Liver (tissue), 9 donors: Measurements from ENCODE around the gene CAMK1D. TPM values are rescaled to one million over a fixed set of nuclear protein-coding genes. Genes with fewer than 3 reads are reported as not detected.

ENCODE experiments used
- DNase-seq: peaks from one replicate; pipeline ENCODE4 v3.0.0-alpha.2; 2017; ENCODE audit warnings: low spot score
- H3K27ac ChIP-seq, 2 donors: one replicate each; pipeline ENCODE4 v1.7.0; 2013; ENCODE audit warnings: inconsistent platforms in 2 of 2, low read length in 2 of 2, control low read depth in 1 of 2, low read depth in 1 of 2, mild to moderate bottlenecking in 1 of 2
- H3K27me3 ChIP-seq, 4 donors: one replicate each; pipeline versions ENCODE4 v1.6.1 to v1.7.0; 2013; ENCODE audit warnings: low read length in 3 of 4, inconsistent platforms in 1 of 4, mild to moderate bottlenecking in 1 of 4, moderate library complexity in 1 of 4; ENCODE audit not compliant: control insufficient read depth in 4 of 4, insufficient read depth in 4 of 4
- H3K36me3 ChIP-seq, 4 donors: one replicate each; pipeline versions ENCODE4 v1.6.1 to v1.7.0; 2013; ENCODE audit warnings: low read length in 3 of 4, mild to moderate bottlenecking in 3 of 4, low read depth in 1 of 4, moderate library complexity in 1 of 4; ENCODE audit not compliant: control insufficient read depth in 4 of 4, insufficient read depth in 3 of 4
- H3K4me1 ChIP-seq, 4 donors: one replicate each; pipeline versions ENCODE4 v1.6.1 to v1.7.0; 2013; ENCODE audit warnings: low read length in 3 of 4, mild to moderate bottlenecking in 3 of 4, moderate library complexity in 1 of 4; ENCODE audit not compliant: control insufficient read depth in 4 of 4, insufficient read depth in 4 of 4
- H3K4me3 ChIP-seq, 3 donors: one replicate each; pipeline versions ENCODE4 v1.6.1 to v1.7.0; 2013; ENCODE audit warnings: low read length in 3 of 3, control low read depth in 1 of 3, low read depth in 1 of 3, mild to moderate bottlenecking in 1 of 3
- H3K9ac ChIP-seq, 2 donors: one replicate each; pipeline ENCODE4 v1.7.0; 2013; ENCODE audit warnings: low read length in 2 of 2, mild to moderate bottlenecking in 2 of 2, moderate library complexity in 2 of 2, control low read depth in 1 of 2, low read depth in 1 of 2
- H3K9me3 ChIP-seq, 4 donors: one replicate each; pipeline versions ENCODE4 v1.6.1 to v1.7.0; 2013; ENCODE audit warnings: low read length in 3 of 4; ENCODE audit not compliant: control insufficient read depth in 4 of 4
- EGR1 ChIP-seq, 2 donors: IDR thresholded peaks; 2 replicates each; pipeline ENCODE4 v1.6.1; 2016 to 2018; ENCODE audit warnings: antibody characterized with exemption in 2 of 2, low read depth in 2 of 2
- FOXA1 ChIP-seq: IDR thresholded peaks from 2 replicates; pipeline ENCODE4 v1.6.1; 2016; ENCODE audit warnings: antibody characterized with exemption
- FOXA2 ChIP-seq: IDR thresholded peaks from 2 replicates; pipeline ENCODE4 v1.6.1; 2016; ENCODE audit warnings: antibody characterized with exemption
- GABPA ChIP-seq, 2 donors: IDR thresholded peaks in 1 of 2; conservative IDR thresholded peaks in 1 of 2; 2 replicates each; pipeline ENCODE4 v1.6.1; 2016; ENCODE audit warnings: antibody characterized with exemption in 2 of 2, mild to moderate bottlenecking in 1 of 2, moderate library complexity in 1 of 2
- HNF4A ChIP-seq, 2 donors: conservative IDR thresholded peaks; 2 replicates each; pipeline ENCODE4 v1.6.1; 2016; ENCODE audit warnings: antibody characterized with exemption in 2 of 2, mild to moderate bottlenecking in 2 of 2
- HNF4G ChIP-seq: IDR thresholded peaks from 2 replicates; pipeline ENCODE4 v1.6.1; 2016; ENCODE audit warnings: antibody characterized with exemption
- JUND ChIP-seq, 2 donors: IDR thresholded peaks; 2 replicates each; pipeline ENCODE4 v1.6.1; 2016; ENCODE audit warnings: antibody characterized with exemption in 2 of 2
- NR2F2 ChIP-seq: IDR thresholded peaks from 2 replicates; pipeline ENCODE4 v1.6.1; 2016; ENCODE audit warnings: antibody characterized with exemption
- RAD21 ChIP-seq, 2 donors: IDR thresholded peaks; 2 replicates each; pipeline ENCODE4 v1.6.1; 2016; ENCODE audit warnings: antibody characterized with exemption in 2 of 2, mild to moderate bottlenecking in 2 of 2
- RXRA ChIP-seq, 2 donors: IDR thresholded peaks; 2 replicates each; pipeline ENCODE4 v1.6.1; 2017 to 2018; ENCODE audit warnings: antibody characterized with exemption in 2 of 2, mild to moderate bottlenecking in 1 of 2
- SP1 ChIP-seq: IDR thresholded peaks from 2 replicates; pipeline ENCODE4 v1.6.1; 2018; ENCODE audit warnings: antibody characterized with exemption, mild to moderate bottlenecking
- TAF1 ChIP-seq: conservative IDR thresholded peaks from 2 replicates; pipeline ENCODE4 v1.6.1; 2016; ENCODE audit warnings: antibody characterized with exemption, mild to moderate bottlenecking
- YY1 ChIP-seq: IDR thresholded peaks from 2 replicates; pipeline ENCODE4 v1.6.1; 2016; ENCODE audit warnings: antibody characterized with exemption, mild to moderate bottlenecking
- WGBS: extraction: QIAGEN DNeasy Blood & Tissue Kit; methylation state at CpG from one replicate; pipeline ENCODE4 v1.1.7; 2013; 5-methylcytosine and 5-hydroxymethylcytosine counted together
- polyA plus RNA-seq, 2 donors: library from polyadenylated mRNA; stranded (reverse) in 1 of 2; unstranded in 1 of 2; fragments of 200-250 nt in 1 of 2; fragments of >200 nt in 1 of 2; fragmentation: Nextera tagmentation in 1 of 2; extraction: Ambion mirVana in 1 of 2; gene quantifications; one replicate each; pipeline versions ENCODE4 v1.2.1 to v1.2.3, GENCODE V29; 2013 to 2015
- total RNA-seq, 2 donors: library from RNA; depleted of rRNA; stranded (reverse); fragments of >200 nt; gene quantifications; one replicate each; pipeline ENCODE4 v1.2.3, GENCODE V29; 2014
- TF ChIP-seq, protein P1 (sequence below): fragments of 150-350 bp; IDR thresholded peaks from 2 replicates; pipeline ENCODE4 v1.5.1; 2017; ENCODE audit warnings: improper control_type of control experiment, low read depth, low read length; ENCODE audit not compliant: missing input control
- TF ChIP-seq, protein P2 (sequence below): IDR thresholded peaks from 2 replicates; pipeline ENCODE4 v1.6.1; 2016; ENCODE audit warnings: antibody characterized with exemption
- TF ChIP-seq, protein P3 (sequence below): IDR thresholded peaks from 2 replicates; pipeline ENCODE4 v1.6.1; 2016; ENCODE audit warnings: antibody characterized with exemption
- TF ChIP-seq, protein P4 (sequence below): IDR thresholded peaks from 2 replicates; pipeline ENCODE4 v1.6.1; 2016; ENCODE audit warnings: antibody characterized with exemption
- TF ChIP-seq, protein P5 (sequence below): IDR thresholded peaks from 2 replicates; pipeline ENCODE4 v1.6.1; 2016; ENCODE audit warnings: antibody characterized with exemption, mild to moderate bottlenecking
- donor health status: healthy.
- donor health status: healthy.
- donor health status: healthy.
- donor health status: healthy.
- donor health status: healthy.

CAMK1D gene
- total and polyA plus RNA-seq, 4 donors, result 2.7 to 10.1 (median 4.2) TPM

DNA sequence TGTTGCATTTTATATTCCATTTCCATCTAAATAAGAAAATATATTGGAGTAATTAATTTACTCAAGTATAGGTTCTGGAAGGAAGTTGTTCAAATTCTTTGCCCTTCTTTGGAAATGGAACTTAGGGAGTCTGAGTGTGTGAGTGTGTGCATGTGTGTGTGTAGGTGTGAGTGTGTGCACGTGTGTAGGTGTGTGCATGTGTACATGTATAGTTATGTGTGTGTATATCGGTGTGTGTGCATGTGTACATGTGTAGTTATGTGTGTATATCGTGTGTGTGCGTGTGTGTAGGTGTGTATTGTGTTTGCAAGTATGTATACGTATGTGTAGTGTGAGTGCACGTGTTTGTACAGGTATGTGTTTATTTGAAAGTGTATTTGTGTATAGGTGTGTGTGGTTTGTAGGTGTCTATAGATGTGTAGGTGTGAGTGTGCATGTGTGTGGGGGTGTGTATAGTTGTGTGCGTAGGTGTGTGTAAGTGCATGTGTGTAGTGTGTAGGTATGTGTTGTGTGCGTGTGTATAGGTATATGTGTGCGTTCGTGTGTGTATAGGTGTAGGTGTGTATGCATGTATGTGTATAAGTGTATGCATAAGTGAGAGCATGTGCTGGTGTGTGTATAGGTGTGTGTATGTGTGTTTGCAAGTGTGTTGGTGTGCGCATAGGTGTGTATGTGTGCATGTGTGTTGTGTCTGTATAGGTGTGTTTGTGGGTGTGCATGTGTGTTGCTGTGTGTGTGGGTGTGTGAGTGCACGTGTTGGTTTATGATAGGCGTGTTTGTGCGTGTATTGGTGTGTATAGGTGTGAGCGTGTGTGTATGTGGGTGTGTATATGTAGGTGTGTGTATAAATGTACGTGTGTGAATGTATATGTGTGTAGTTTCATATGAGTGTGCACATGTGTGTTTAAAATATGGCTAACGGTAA lies 266.2 kb downstream of the CAMK1D start:
- no peak overlapping the region for H3K9ac ChIP-seq
- no peaks in the 10 kb centered on the region for H3K27me3 ChIP-seq
- H3K4me3 ChIP-seq, result no peak overlapping the region
- no peak overlapping the region for H3K27ac ChIP-seq
- DNase-seq, result no peak
- H3K36me3 ChIP-seq, result no peaks in the 10 kb centered on the region
- H3K9me3 ChIP-seq, result no peaks in the 10 kb centered on the region
- H3K4me1 ChIP-seq, result peaks cover 0 to 8% (median 5%) of the 10 kb centered on the region in 4 donors
- TF ChIP-seq HNF4A (conservative IDR thresholded peaks at IDR 0.05) (no peak), YY1 (no peak)
- WGBS, result 97% methylated on average over 17 of the region's 17 CpGs

DNA sequence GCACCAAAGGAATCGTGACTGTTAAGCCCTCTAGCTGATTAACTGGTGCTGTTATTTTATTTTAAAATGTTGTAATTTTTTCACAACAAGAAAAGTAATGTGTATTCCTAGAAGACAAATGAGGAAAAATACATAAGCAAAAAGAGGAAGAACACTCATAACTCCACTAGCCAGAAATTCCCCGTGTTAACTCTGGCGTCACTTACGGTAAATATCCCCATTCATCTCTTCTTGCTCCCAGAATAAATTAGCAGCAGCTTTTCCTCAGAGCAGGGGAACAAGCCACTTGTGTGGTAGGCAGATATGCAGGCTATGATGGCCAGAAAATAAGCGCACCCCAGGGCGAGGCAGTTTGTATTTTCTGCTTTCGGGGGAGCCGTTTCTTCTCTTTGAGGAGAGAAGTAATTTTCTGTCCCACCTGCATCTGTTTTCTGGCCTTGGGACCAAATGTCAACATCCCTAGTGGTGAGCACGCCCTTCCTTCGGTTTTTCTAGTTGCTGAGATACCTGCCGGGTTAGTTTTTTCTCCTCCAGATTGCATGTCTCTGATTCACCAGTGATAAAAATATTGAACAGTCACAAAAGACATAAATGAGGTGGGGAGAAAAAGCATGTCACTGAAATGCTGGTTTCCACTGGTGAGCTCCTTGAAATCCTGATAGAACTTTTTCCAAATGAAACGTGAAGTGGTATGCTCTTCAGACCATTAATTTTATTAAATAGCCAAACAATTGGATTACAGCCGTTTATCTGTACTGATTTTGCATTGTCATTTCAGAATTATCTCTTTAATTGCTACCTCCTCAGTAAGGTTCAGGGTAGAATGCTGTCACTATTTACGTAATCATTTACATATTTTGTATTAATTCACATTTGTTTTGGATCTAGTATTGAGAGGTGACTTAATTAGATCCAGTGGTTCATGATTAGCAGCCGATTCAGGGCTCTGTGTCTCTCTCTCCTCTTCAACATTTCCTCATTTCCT lies 268.1 kb downstream of the CAMK1D start:
- no peaks in the 10 kb centered on the region for H3K27me3 ChIP-seq
- no peak for TF ChIP-seq SP1
- no peak for TF ChIP-seq FOXA1
- no peak for TF ChIP-seq YY1
- no peak for TF ChIP-seq TAF1
- no peak for TF ChIP-seq FOXA2
- no peak for TF ChIP-seq HNF4G
- TF ChIP-seq, protein P1, sequence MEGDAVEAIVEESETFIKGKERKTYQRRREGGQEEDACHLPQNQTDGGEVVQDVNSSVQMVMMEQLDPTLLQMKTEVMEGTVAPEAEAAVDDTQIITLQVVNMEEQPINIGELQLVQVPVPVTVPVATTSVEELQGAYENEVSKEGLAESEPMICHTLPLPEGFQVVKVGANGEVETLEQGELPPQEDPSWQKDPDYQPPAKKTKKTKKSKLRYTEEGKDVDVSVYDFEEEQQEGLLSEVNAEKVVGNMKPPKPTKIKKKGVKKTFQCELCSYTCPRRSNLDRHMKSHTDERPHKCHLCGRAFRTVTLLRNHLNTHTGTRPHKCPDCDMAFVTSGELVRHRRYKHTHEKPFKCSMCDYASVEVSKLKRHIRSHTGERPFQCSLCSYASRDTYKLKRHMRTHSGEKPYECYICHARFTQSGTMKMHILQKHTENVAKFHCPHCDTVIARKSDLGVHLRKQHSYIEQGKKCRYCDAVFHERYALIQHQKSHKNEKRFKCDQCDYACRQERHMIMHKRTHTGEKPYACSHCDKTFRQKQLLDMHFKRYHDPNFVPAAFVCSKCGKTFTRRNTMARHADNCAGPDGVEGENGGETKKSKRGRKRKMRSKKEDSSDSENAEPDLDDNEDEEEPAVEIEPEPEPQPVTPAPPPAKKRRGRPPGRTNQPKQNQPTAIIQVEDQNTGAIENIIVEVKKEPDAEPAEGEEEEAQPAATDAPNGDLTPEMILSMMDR, result no peak
- TF ChIP-seq GABPA (IDR thresholded peaks at IDR 0.05 in 1 of 2, conservative IDR thresholded peaks at IDR 0.05 in 1 of 2), result no peak
- TF ChIP-seq, protein P2, sequence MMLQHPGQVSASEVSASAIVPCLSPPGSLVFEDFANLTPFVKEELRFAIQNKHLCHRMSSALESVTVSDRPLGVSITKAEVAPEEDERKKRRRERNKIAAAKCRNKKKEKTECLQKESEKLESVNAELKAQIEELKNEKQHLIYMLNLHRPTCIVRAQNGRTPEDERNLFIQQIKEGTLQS, result no peak
- TF ChIP-seq, protein P3, sequence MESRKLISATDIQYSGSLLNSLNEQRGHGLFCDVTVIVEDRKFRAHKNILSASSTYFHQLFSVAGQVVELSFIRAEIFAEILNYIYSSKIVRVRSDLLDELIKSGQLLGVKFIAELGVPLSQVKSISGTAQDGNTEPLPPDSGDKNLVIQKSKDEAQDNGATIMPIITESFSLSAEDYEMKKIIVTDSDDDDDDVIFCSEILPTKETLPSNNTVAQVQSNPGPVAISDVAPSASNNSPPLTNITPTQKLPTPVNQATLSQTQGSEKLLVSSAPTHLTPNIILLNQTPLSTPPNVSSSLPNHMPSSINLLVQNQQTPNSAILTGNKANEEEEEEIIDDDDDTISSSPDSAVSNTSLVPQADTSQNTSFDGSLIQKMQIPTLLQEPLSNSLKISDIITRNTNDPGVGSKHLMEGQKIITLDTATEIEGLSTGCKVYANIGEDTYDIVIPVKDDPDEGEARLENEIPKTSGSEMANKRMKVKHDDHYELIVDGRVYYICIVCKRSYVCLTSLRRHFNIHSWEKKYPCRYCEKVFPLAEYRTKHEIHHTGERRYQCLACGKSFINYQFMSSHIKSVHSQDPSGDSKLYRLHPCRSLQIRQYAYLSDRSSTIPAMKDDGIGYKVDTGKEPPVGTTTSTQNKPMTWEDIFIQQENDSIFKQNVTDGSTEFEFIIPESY, result no peak
- TF ChIP-seq, protein P4, sequence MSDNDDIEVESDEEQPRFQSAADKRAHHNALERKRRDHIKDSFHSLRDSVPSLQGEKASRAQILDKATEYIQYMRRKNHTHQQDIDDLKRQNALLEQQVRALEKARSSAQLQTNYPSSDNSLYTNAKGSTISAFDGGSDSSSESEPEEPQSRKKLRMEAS, result no peak
- TF ChIP-seq, protein P5, sequence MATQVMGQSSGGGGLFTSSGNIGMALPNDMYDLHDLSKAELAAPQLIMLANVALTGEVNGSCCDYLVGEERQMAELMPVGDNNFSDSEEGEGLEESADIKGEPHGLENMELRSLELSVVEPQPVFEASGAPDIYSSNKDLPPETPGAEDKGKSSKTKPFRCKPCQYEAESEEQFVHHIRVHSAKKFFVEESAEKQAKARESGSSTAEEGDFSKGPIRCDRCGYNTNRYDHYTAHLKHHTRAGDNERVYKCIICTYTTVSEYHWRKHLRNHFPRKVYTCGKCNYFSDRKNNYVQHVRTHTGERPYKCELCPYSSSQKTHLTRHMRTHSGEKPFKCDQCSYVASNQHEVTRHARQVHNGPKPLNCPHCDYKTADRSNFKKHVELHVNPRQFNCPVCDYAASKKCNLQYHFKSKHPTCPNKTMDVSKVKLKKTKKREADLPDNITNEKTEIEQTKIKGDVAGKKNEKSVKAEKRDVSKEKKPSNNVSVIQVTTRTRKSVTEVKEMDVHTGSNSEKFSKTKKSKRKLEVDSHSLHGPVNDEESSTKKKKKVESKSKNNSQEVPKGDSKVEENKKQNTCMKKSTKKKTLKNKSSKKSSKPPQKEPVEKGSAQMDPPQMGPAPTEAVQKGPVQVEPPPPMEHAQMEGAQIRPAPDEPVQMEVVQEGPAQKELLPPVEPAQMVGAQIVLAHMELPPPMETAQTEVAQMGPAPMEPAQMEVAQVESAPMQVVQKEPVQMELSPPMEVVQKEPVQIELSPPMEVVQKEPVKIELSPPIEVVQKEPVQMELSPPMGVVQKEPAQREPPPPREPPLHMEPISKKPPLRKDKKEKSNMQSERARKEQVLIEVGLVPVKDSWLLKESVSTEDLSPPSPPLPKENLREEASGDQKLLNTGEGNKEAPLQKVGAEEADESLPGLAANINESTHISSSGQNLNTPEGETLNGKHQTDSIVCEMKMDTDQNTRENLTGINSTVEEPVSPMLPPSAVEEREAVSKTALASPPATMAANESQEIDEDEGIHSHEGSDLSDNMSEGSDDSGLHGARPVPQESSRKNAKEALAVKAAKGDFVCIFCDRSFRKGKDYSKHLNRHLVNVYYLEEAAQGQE, result no peak
- no peak for TF ChIP-seq NR2F2
- TF ChIP-seq RAD21 (IDR thresholded peaks at IDR 0.05), result no peak
- TF ChIP-seq EGR1 (IDR thresholded peaks at IDR 0.05; ENCODE audit: low read depth in 2 of 2), result no peak
- TF ChIP-seq JUND (IDR thresholded peaks at IDR 0.05), result no peak
- no peak for TF ChIP-seq RXRA (IDR thresholded peaks at IDR 0.05)
- TF ChIP-seq HNF4A (conservative IDR thresholded peaks at IDR 0.05), result no peak
- no peak overlapping the region for H3K4me3 ChIP-seq
- H3K36me3 ChIP-seq, result no peaks in the 10 kb centered on the region
- peaks cover 1 to 8% (median 5%) of the 10 kb centered on the region in 4 donors for H3K4me1 ChIP-seq
- DNase-seq, result no peak
- no peaks in the 10 kb centered on the region for H3K9me3 ChIP-seq
- H3K9ac ChIP-seq, result no peak overlapping the region
- 80% methylated on average over 15 of the region's 15 CpGs for WGBS
- H3K27ac ChIP-seq, result no peak overlapping the region
